T-helper 2 cell (primary cell): ENCODE measurements around the gene GLCE.

Experiments used
- DNase-seq, 5 experiments: peaks; one replicate each; pipeline versions ENCODE4 v3.0.0 to v3.0.0-alpha.2; 2012 to 2022

The GLCE gene

GRCh38 chr15:69210574-69210973 is 50.1 kb downstream of the GLCE start:
- no peak for DNase-seq

GRCh38 chr15:69213786-69214185 is 53.4 kb downstream of the GLCE start:
- DNase-seq, result no peak

- DNase-seq, result no peak
Measured at GRCh38 chr15:69215314-69216035, 55.0 kb downstream of the GLCE start.

GRCh38 chr15:69217381-69217780 is 56.9 kb downstream of the GLCE start:
- DNase-seq, result no peak

GRCh38 chr15:69219690-69220089 is 59.3 kb downstream of the GLCE start:
- DNase-seq, result no peak

GRCh38 chr15:69222002-69222474 is 61.6 kb downstream of the GLCE start:
- no peak for DNase-seq

- no peak for DNase-seq
Measured at GRCh38 chr15:69223083-69223813, 62.8 kb downstream of the GLCE start.

- no peak for DNase-seq
Measured at GRCh38 chr15:69224383-69224782, 63.9 kb downstream of the GLCE start.

- DNase-seq, result peak in 1 of 5 experiments; percentile 24
Measured at GRCh38 chr15:69225355-69226022, 65.1 kb downstream of the GLCE start.

- DNase-seq, result no peak
Measured at GRCh38 chr15:69226023-69226355, 65.6 kb downstream of the GLCE start.

- peak in 1 of 5 experiments; percentile 8 for DNase-seq
Measured at GRCh38 chr15:69232144-69232543, 71.7 kb downstream of the GLCE start.

- DNase-seq, result no peak
Measured at GRCh38 chr15:69232765-69233164, 72.3 kb downstream of the GLCE start.

- DNase-seq, result no peak
Measured at GRCh38 chr15:69234676-69235075, 74.2 kb downstream of the GLCE start.

- no peak for DNase-seq
Measured at GRCh38 chr15:69236505-69236904, 76.1 kb downstream of the GLCE start.

GRCh38 chr15:69237718-69238117 is 77.3 kb downstream of the GLCE start:
- no peak for DNase-seq

GRCh38 chr15:69244798-69245197 is 84.4 kb downstream of the GLCE start:
- DNase-seq, result no peak

- no peak for DNase-seq
Measured at GRCh38 chr15:69253156-69253555, 92.7 kb downstream of the GLCE start.

GRCh38 chr15:69265347-69265955 is 105.0 kb downstream of the GLCE start:
- peak in 1 of 5 experiments; percentile 24 for DNase-seq

- DNase-seq, result no peak
Measured at GRCh38 chr15:69271217-69271616, 110.8 kb downstream of the GLCE start.

- no peak for DNase-seq
Measured at GRCh38 chr15:69272139-69272538, 111.7 kb downstream of the GLCE start.

- DNase-seq, result no peak
Measured at GRCh38 chr15:69272891-69273290, 112.5 kb downstream of the GLCE start.

- no peak for DNase-seq
Measured at GRCh38 chr15:69275074-69275670, 114.7 kb downstream of the GLCE start.
